ENCODE results near the gene BBS1.
"Not testable (repeated sequence)": the region's sequence is repeated elsewhere in the genome, so short reads cannot be mapped to it uniquely, and the experiment has no call there.

The BBS1 gene

DNA sequence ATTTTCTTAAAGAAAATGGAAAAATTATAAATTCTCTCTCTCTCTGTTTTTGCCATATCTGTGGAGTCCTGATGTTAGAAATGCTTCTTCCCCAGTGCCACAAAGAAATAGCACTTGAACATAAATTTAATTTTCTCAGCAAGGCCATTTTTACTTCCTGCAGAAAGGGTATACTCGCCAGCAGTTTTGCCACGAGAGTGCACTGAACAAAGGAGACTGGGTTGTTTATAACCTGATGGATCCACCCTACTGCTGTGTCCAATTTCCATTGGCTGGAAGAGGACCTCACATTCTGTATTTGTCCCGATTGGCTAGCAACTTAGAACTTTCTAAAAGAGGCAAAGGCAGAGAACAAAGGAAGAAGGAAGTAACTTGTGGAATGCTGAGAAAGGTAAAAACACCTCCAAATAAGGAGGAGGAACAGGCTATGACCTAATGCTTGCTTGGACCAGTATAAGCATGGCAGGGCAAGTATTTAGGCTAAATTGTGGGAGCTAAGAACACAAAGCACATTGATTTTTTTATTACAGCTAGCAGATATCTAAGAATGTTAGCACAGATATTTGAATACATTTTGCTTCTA, 72.2 kb downstream of the BBS1 start:
- not testable (repeated sequence) for DNase-seq

Data from NCI-H2171 (cell line).